HFFc6 (cell line): Measurements from ENCODE around the gene SGMS1. TPM values are rescaled to one million over a fixed set of nuclear protein-coding genes. Genes with fewer than 3 reads are reported as not detected.

Source experiments
- DNase-seq: peaks from one replicate; pipeline ENCODE4 v3.0.0-alpha.2; 2018
- H3K27ac Mint-ChIP-seq: 2 replicates; pipeline ENCODE4 v1.8.0; 2020; ENCODE audit warnings: mild to moderate bottlenecking, mixed read lengths
- H3K27me3 Mint-ChIP-seq: 2 replicates; pipeline ENCODE4 v1.8.0; 2021; ENCODE audit warnings: mild to moderate bottlenecking, moderate library complexity, mixed read lengths; ENCODE audit not compliant: insufficient read depth
- H3K36me3 Mint-ChIP-seq: 2 replicates; pipeline ENCODE4 v1.8.0; 2021; ENCODE audit warnings: low read depth, mixed read lengths
- H3K4me1 Mint-ChIP-seq: 2 replicates; pipeline ENCODE4 v1.8.0; 2020; ENCODE audit warnings: low read depth, mixed read lengths
- H3K4me3 Mint-ChIP-seq: 2 replicates; pipeline ENCODE4 v1.8.0; 2020; ENCODE audit warnings: mild to moderate bottlenecking, moderate library complexity, mixed read lengths
- H3K9me3 Mint-ChIP-seq: 2 replicates; pipeline ENCODE4 v1.8.0; 2020; ENCODE audit warnings: mild to moderate bottlenecking, mixed read lengths
- total RNA-seq, 6 experiments: library from RNA; stranded (reverse); fragmentation: NEBNext Ultra II Directional; extraction: Animal tissue kit (Norgen Biotek cat#: 25700); gene quantifications; 2 replicates in 1 of 6; 3 replicates in 5 of 6; pipeline ENCODE4 v1.2.3, GENCODE V29; 2021
- TF ChIP-seq, protein P1 (sequence below): fragments of 200-600 bp; sonication (generic); IDR thresholded peaks from 2 replicates; pipeline ENCODE4 v1.5.0; 2021; ENCODE audit warnings: antibody characterized with exemption, mild to moderate bottlenecking

SGMS1 gene
- total RNA-seq, 6 experiments from 2014 or later: 19.6 to 27.5 (median 24.6) TPM

DNA sequence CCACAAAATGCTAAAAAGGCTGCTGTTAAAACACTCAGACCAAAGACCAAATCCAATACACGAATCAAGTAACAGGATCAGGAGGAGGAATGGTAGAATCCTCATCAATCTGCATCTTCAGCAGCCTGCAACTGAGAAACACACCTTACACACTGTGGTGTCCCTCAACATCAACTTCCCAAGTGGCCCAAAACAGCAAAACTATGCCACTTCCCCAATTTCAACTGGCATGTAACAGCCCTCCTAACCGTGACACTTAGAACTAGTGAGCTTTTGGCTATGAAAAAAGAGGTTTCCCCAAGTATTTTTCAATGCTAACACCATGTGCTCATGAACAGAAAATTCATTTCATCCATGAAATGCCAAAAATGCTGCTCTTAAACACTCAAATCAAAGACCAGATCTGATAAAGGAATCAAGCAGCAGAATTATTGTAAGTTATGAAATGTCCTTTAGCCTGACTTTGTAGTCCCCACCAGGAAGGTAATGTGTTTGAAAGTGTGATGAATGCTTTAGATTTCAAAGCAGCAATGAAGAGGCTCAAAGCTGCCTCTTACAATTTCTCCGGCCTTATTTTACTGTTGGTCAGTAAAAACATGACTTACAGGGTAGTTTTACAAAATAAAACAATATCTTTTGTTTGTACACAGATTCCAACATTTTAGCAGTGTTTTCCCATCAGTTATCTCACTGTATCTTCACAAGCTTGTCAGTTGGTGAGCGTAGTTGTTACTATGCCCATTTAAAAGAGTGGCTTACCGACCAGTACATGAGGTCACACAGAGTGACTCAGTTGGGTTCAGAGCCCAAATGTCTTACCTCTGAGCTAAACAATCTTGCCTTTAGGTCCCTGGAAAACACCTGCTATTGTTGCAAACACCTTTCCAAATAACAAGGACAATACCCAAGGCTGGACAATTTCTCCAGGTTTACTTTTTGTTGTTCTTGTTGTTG is 306.8 kb downstream of the SGMS1 start:
- Mint-ChIP-seq H3K36me3 (peaks cover 34% of the 10 kb centered on the region), H3K27me3 (no peaks in the 10 kb centered on the region), H3K4me1 (peaks cover 62% of the 10 kb centered on the region), H3K27ac (no peak overlapping the region; the same call in 1 of the 2 replicates), H3K4me3 (no peak overlapping the region), H3K9me3 (peaks cover 10% of the 10 kb centered on the region; the same call in 1 of the 2 replicates)
- TF ChIP-seq, protein P1, sequence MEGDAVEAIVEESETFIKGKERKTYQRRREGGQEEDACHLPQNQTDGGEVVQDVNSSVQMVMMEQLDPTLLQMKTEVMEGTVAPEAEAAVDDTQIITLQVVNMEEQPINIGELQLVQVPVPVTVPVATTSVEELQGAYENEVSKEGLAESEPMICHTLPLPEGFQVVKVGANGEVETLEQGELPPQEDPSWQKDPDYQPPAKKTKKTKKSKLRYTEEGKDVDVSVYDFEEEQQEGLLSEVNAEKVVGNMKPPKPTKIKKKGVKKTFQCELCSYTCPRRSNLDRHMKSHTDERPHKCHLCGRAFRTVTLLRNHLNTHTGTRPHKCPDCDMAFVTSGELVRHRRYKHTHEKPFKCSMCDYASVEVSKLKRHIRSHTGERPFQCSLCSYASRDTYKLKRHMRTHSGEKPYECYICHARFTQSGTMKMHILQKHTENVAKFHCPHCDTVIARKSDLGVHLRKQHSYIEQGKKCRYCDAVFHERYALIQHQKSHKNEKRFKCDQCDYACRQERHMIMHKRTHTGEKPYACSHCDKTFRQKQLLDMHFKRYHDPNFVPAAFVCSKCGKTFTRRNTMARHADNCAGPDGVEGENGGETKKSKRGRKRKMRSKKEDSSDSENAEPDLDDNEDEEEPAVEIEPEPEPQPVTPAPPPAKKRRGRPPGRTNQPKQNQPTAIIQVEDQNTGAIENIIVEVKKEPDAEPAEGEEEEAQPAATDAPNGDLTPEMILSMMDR: no peak
- DNase-seq: no peak

DNA sequence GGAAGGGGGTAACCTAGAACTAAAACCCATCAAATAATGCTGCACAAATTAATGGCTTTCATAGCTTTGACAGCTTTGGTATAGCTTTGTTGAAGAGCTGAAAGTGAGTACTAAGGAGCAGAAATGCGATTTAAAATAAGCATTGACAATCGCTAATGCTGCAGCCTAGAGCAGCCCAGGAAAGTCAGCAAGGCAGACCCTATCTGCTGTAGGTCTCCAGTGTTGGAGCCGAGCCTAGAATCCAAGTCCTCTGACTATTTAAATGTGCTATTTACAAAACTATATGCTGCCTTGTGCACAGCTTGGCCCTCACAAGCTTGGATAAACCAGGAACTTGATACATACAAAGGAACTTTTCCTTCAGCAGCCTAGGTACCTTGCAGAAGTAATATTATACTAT is 307.6 kb downstream of the SGMS1 start:
- no peaks in the 10 kb centered on the region for H3K27me3 Mint-ChIP-seq
- H3K4me1 Mint-ChIP-seq: peaks cover 57% of the 10 kb centered on the region
- DNase-seq: no peak
- no peak overlapping the region for H3K27ac Mint-ChIP-seq
- H3K9me3 Mint-ChIP-seq: peaks cover 10% of the 10 kb centered on the region; the same call in 1 of the 2 replicates
- TF ChIP-seq, protein P1: no peak
- no peak overlapping the region for H3K4me3 Mint-ChIP-seq
- peaks cover 27% of the 10 kb centered on the region for H3K36me3 Mint-ChIP-seq

DNA sequence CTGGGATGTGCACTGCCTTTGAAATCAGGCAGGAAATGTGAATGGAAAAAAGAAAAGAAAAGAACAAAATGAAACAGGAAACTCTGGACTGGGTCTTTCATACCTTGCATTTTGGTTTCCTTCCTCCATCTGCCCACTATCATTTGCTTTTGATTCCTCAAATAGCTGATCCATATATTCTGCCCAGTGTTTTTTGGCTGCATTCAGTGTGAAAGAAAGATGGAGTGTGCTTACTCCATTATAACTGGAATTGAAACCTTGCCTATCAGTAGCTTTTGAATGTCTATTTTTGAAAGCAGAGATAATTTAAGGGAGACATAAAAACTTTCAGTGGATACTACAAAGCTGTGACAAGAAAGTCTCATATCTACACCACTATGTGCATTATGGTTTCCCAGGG is 308.3 kb downstream of the SGMS1 start:
- H3K36me3 Mint-ChIP-seq: peaks cover 32% of the 10 kb centered on the region
- no peaks in the 10 kb centered on the region for H3K27me3 Mint-ChIP-seq
- no peak overlapping the region for H3K4me3 Mint-ChIP-seq
- H3K4me1 Mint-ChIP-seq: peaks cover 60% of the 10 kb centered on the region
- peaks cover 13% of the 10 kb centered on the region; the same call in 1 of the 2 replicates for H3K9me3 Mint-ChIP-seq
- TF ChIP-seq, protein P1: no peak
- DNase-seq: no peak
- peak overlapping the region; percentile 66 for H3K27ac Mint-ChIP-seq

DNA sequence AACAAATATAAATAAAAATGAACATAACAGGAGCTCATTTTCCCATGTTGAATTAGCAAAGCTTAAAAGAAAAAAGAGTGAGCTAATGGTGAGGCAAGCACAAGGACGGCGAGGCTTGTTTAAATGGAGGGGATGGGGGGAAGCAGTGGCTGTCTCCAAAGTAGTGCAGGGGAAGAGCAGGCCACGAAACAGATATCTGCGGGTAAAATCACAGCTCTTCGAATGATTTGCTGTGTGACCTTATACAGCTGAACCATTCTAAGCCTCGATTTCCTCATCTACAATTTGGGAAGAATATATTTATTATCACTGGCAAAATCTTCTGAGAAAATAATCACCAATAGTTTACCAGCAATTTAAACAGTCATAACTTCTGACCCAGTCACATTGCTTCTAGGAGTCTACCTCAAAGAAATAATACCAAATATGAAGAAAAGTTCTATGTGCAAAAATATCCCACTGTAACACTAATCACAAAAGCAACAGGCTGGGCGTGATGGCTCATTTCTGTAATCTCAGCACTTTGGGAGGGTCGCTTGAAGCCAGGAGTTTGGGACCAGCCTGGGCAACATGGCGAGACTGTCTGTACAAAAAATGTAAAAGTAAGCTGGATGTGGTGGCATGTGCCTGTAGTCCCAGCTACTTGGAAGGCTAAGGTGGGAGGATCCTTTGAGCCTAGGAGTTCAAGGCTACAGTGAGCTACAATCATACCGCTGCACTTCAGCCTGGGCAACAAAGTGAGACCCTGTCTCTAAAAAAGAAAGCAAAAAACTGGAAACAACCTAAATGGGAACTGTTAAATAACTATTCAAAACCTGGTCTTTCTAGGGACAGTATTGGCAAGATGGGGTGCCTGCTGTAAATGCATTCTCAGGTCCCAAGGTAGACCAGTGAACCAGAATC is 309.3 kb downstream of the SGMS1 start:
- Mint-ChIP-seq H3K36me3 (peaks cover 37% of the 10 kb centered on the region), H3K27ac (peak overlapping the region; percentile 85), H3K4me1 (peaks cover 60% of the 10 kb centered on the region), H3K27me3 (no peaks in the 10 kb centered on the region), H3K9me3 (peaks cover 13% of the 10 kb centered on the region; the same call in 1 of the 2 replicates), H3K4me3 (no peak overlapping the region)
- TF ChIP-seq, protein P1: no peak
- no peak for DNase-seq
